Activated CD4-positive, alpha-beta T cell treated with anti-CD3 and anti-CD28 coated beads, Interleukin-2, amount 50 U/mL, for 4 hours (primary cell): Measurements from ENCODE around the gene ITSN1.
"Not testable (repeated sequence)": the region's sequence is repeated elsewhere in the genome, so short reads cannot be mapped to it uniquely, and the experiment has no call there.

Experiments used
- DNase-seq, 2 experiments: peaks; one replicate each; pipeline ENCODE4 v3.0.0-alpha.2; 2020

ITSN1 gene

DNA sequence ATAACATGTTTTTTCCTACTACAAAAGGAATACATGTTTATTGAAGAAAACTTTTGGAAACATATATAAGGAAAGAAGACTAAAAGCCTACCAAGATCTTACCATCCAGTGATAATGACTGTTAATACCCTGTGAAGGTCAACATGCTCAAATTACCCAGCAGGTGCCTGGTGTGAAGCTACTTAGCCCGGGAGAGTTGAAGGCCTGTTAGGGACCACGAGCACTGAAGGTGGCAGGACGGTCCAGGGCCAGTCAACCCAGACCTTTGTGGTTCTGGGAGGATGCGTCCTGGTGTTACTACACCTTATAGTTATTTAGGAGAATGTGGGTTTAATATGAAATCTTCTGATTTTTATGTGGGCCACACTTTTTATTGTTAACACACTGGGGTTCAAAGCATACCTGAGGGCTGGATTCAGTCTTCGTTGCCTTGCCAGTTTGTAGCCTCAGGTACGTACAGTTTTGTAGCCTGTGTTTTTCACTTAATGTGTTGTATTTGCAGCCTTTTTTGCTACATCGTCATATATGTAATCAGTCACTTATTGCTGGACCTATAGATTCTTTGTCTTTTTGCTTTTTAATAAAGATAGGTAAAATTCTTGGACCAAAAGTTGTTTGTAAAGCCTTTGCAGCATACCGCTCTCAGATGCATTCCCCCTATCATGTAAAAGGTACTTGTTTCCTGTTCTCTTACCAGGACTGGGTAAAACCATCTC is 9.8 kb downstream of the ITSN1 start:
- no peak for DNase-seq

- DNase-seq: no peak
These were observed 12.1 kb downstream of the ITSN1 start for GRCh38 chr21:33654412-33654811.

DNA sequence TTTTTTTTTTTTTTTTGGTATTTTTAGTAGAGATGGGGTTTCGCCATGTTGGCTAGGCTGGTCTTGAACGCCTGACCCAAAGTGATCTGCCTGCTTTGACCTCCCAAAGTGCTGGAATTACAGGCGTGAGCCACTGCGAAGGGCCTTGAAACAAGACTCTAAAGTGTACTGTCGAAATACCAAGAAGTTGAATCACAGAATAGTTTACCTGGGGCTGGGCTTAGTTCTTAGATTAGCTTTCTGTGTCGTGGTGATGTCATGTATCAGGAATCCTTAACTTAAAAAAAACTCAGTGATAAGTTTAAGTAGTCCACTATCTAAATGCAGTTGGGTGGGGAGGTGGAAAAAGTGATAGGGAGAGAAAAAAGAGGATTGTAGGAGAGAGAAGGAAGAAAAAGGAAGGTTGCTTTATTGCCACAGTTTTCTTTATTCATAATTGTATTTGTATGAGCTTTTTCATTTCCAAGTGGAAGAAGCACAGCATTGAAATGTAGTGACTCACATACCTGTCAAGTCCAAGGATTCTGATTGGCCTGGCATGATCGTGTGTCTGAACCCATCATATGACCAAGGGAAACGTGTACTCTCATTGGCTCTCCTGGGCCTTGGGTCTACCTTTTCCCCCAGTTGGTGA is 13.4 kb downstream of the ITSN1 start:
- no peak for DNase-seq

- no peak for DNase-seq
These were observed 15.0 kb downstream of the ITSN1 start for GRCh38 chr21:33657124-33657820.

DNA sequence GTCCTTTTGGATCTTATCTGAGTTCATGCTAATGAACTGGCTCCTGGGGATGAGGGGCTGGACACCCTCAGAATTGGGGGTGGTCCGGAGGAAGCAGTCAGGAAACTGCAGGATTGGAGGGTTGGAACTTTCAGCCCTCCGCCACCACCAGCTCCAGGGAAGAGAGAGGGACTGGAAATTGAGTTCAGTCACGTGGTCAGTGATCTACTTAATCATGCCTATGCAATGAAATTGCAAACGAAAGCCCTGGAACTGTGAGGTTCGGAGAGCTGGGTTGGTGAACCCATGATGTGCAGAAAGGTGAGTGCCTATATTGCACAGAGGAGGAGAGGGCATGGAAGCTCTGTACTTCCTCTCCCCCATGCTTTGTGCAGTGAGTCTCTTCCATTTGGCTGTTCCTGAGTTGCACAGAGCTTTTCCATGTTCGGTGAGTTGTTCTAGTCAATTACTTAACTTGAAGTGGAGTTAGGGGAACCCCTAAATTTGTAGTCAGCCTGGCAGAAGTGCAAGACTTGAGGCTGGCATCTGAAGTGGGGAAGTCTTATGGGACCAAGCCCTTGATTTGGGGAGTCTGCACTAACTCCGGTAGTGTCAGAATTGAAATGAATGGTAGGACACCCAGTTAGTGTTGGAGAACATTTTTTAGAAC is 16.7 kb downstream of the ITSN1 start:
- DNase-seq: no peak

GRCh38 chr21:33659568-33659949 is 17.3 kb downstream of the ITSN1 start:
- DNase-seq: no peak

DNA sequence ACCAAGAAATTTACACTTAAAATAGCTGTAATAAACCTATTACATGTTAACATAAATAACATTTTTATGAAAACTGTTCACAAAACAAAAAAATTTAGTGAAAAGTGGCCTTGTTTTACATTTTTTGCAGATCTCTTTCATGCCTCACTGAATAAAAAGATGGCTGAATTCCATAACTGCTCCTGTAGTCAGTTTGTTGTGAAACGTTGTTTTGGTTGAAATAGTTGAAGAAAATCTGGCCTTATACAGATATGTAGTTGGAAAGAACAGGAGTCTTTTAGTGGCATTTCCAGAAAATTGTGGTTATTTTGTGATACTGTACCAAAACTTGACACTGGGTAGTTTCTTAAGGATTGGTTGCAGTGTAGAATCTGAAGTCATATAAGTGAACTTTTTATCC is 18.1 kb downstream of the ITSN1 start:
- no peak for DNase-seq

DNA sequence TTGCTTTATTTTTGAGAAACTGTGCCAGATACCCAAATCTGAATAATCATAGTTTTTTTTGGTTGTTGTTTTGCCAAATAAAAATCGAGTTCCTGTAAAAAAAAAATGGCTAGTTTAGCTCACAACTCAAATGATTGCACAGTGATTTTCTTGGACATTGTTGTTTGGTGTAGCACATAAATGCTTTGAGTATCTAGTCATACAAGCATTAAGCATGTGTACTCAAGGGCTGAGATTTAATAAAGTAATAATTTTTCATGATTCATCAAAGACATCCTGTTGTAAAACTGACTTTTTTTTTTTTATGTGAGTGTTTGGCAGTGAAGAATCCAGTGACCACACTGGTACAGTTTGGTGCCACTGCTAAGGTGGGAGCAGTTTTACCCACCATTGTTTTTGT is 18.8 kb downstream of the ITSN1 start:
- DNase-seq: no peak

DNA sequence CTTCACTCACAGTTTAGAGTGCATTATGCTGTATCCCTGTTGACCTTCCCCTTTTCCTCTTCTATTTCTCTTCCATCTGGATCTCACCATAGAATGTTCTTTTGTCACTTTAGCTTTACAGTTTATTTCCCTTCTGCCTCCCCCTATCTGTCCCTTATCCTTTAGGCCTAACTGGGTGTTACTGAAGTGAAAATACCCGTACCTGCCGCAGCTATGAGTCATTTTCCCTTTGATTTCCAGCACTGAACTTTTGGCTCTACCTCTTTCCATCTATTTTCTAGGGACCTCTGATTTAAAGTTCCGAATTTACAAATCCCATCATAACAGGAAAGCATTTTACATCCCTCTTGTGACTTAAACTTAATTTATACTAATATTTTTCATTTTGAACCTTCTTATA is 19.7 kb downstream of the ITSN1 start:
- DNase-seq: no peak

DNA sequence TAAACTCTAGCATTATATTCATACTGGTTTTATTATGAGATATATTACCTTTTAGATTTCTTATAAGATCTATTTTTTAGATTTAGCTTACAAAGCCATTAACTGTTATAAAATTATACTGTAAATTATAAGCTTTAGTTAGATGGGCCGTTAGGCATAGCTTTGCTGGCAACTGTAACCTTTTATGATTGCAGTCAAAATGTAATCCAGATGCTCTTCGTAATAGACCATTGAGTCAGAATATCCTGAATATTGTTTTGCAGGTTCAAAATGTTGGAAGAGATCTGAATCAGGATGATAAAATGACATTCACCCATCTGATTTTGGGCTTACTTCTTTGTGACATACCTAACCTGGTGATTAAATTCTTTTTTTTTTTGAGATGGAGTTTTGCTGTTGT is 20.9 kb downstream of the ITSN1 start:
- no peak for DNase-seq

- DNase-seq: no peak
These were observed 21.8 kb downstream of the ITSN1 start for GRCh38 chr21:33664135-33664534.

GRCh38 chr21:33666153-33666552 is 23.9 kb downstream of the ITSN1 start:
- no peak for DNase-seq

DNA sequence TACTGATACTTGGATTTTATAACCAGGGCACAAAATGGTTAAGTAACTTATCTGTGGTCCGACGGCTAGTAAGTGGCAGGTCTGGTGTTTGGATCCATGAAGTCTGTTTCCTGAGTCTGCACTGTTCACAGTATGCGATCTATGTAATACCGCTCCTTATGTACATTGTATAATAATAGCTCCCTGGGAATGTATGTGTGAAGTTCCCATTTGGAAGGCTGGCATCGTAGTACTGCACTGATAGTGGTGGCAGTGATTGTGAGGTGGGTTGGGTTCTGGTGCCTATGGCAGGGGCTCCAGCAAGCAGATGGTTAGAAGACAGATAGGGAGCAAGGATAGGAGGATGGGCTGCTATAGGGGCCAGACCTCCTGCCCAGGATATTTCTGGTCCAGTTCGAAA is 25.3 kb downstream of the ITSN1 start:
- no peak for DNase-seq

DNA sequence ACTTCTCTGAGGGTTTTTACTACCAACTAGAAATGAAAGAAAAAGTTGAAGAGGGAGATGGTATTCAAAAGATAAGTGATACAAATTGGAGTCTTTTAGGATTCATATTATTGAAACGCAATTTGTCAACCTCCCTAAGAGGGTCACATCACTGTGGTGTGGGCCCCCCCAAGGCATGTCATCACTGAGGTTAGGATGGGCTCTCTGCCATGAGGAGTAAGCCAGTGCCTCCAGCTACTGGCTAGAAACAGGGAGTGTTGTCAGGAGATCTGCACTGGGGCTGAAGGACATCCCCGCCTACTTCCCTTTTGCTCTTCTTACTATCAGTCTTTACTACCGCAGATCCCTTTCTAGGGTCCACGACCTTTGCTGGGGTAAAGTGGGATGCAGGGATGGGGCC is 25.9 kb downstream of the ITSN1 start:
- DNase-seq: no peak

DNA sequence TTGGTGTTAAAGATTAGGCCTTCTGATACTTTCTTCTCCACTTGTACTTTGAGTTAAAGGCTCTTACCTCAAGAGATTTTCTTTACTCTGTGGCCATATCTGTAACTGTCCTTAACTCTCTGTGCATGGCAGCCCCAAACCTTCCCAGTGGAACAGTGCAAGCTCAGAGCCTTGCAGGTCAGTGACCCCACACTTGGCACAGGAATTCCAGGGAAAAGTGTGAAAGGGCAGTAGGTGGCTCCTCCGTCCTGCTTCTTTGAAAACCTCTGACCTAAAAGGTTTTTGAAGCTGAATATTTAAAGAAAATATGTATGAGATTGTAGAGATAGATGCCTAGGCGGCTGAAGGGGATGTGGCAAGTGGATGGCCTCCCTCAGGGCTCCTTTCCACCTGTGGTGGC is 26.3 kb downstream of the ITSN1 start:
- DNase-seq: no peak

GRCh38 chr21:33670076-33670978 is 28.0 kb downstream of the ITSN1 start:
- DNase-seq: no peak

DNA sequence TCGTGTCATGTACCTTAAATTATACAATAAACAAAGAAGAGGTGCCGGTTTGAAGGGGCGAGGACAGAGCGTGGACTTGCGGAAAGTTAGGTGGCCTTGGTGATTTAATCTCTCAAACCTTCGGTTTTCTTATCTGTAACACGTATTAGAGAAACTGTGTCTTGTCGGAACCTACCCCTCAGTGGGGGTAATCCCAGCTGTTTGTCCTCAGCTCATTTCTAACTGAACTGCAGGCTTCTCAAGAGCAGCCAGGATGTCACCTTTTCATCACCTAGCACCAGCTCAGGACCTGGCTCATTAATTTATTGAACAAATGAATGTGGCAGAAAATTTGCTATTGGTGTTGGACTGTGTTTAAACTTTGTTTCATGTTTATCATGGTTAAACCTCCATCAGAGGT is 31.2 kb downstream of the ITSN1 start:
- DNase-seq: no peak

DNA sequence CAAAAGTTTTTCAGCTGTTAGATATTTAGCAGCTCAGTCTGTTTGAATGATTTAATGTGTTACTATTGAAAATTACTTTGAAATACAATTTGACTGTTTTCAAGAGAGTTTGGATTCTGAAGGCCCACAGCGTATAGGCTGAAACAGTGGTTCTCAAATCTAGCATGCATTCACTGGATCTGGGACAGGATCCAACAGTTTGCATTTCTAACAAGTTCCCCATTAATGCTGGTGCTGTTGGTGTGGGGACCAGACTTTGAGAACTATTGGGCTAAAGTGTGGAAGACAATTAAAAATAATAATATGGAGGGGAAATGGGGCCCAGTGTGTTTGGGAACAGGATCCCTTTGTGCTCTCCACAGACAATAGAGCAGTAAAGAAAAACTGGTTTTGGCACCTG is 31.9 kb downstream of the ITSN1 start:
- DNase-seq: no peak

DNA sequence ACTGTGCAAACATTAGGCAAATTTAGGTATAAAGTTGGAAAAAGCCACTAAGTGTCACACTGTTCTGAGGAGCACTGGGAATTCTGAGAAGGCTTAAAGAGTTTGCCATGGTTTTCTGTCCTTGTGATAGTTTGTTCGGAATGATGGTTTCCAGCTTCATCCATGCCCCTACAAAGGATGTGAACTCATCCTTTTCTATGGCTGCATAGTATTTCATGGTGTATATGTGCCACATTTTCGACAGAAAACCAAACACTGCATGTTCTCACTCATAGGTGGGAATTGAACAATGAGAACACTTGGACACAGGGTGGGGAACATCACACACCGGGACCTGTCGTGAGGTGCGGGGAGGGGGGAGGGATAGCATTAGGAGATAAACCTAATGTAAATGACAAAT is 34.4 kb downstream of the ITSN1 start:
- not testable (repeated sequence) for DNase-seq

GRCh38 chr21:33677450-33677849 is 35.1 kb downstream of the ITSN1 start:
- DNase-seq: no peak

GRCh38 chr21:33680870-33681269 is 38.6 kb downstream of the ITSN1 start:
- DNase-seq: no peak

DNA sequence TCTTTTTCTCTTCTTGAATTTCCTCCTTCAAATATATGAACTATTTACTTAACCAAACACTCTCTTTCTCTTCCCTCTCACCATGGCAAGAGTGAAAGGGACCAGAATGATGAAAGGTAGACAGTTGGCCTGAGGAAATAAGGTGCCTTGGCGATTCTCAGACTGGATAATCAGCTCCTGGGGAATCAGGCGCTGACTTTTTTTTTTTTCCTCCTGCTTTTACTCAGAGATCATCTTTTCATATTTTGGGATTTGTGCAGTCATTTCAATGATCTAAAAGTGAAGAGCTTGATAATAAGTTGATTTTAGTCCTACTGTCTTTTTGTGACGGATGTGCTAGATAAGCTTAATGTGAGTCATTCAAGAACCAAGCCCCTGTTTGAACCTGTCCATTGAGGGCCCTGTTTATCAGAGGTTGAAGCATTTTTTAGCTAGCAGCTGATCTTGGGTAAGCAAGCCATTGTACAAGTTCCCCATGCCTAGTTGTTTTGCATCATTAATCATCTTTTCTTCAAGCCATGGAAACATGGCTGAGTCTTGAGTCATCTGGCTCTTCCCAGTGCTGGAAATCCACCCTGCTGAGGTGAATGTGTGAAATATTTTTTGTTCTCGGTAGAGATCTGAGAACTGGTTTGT is 40.8 kb downstream of the ITSN1 start:
- no peak for DNase-seq
